ENCODE results near the gene CDH13. TPM values are rescaled to one million over a fixed set of nuclear protein-coding genes. Genes with fewer than 3 reads are reported as not detected.

Gene CDH13
- total and polyA plus RNA-seq, 2 of the 8 experiments (the other 6 are each of a cell fraction or from before 2014, with no cell fraction given) = 2.3 to 2.4 TPM

DNA sequence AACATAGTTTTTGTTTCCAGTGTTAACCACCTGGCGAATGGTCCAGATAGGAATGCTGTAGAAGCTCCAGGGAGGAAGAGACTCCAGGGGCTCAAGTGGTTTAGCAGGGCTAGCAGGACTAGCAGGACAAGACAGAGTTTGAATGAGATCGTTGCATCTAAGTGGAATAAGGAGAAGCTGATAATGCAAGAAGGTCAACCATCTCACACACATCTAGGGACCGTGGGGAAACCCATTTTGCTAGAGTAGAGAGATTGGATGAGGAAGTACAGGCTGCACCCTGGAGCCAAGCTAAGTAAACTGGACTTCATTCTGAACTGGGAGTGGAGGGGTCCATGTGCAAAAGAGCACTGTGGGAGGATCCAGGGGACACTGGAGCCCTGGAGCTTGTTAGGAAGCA is 1094.9 kb downstream of the CDH13 start:
- no peaks in the 10 kb centered on the region for H4K20me1 ChIP-seq (replicated peaks in 1 of 2; ENCODE audit: control insufficient read depth in 1 of 2, insufficient read depth in 2 of 2, low read length in 2 of 2)
- no peak overlapping the region for H3K14ac ChIP-seq (ENCODE audit: insufficient read length)
- POLR2A ChIA-PET (ENCODE audit: partially characterized antibody) = no interaction called here
- TF ChIP-seq SIX5 (IDR thresholded peaks at IDR 0.05; ENCODE audit: low read depth, low read length) (no peak), SP2 (IDR thresholded peaks at IDR 0.05; ENCODE audit: low read length) (no peak), KDM4A (IDR thresholded peaks at IDR 0.05; ENCODE audit: low read depth, low read length, severe bottlenecking) (no peak), SP1 (IDR thresholded peaks at IDR 0.05; ENCODE audit: low read depth, low read length) (no peak), RAD21 (IDR thresholded peaks at IDR 0.05 in 1 of 2, conservative IDR thresholded peaks at IDR 0.05 in 1 of 2; ENCODE audit: low read depth in 2 of 2, low read length in 2 of 2) (no peak)

More for the DNA sequence above, 1094.9 kb downstream of the CDH13 start:
- H3K9ac ChIP-seq (replicated peaks in 1 of 4; ENCODE audit: extremely low read depth in 1 of 4, low read depth in 3 of 4, low read length in 3 of 4) = no peak overlapping the region
- no peak overlapping the region for H3K18ac ChIP-seq (ENCODE audit: extremely low read depth, low read length)
- H3K79me1 ChIP-seq (ENCODE audit: low read depth, low read length) = no peaks in the 10 kb centered on the region
- no peak overlapping the region for H2BK15ac ChIP-seq (ENCODE audit: low read length)
- CTCF ChIA-PET (ENCODE audit: partially characterized antibody) = interaction anchor here (0.8 kb wide), 1 partner anchor 21 kb away, joined by 3 read pairs; no protein-coding TSS in a partner anchor
- WGBS, 2 experiments (ENCODE audit: extremely low coverage in 1 of 2, insufficient coverage in 1 of 2, insufficient read length in 1 of 2, insufficient replicate concordance in 2 of 2, low coverage in 1 of 2, low lambda C conversion rate in 2 of 2, missing lambda C conversion rate in 1 of 2) = 100% methylated on average over 3 of the region's 3 CpGs; no CpG with 5 or more reads in 1 of the 2 experiments
- H3K4ac ChIP-seq (replicated peaks; ENCODE audit: insufficient read length, low read depth, low read length) = no peak overlapping the region
- no peak overlapping the region for H4K5ac ChIP-seq (ENCODE audit: insufficient read length, low read depth, low read length)
- H4K91ac ChIP-seq (replicated peaks; ENCODE audit: insufficient read length, low read length) = no peak overlapping the region
- H3K27me3 ChIP-seq (replicated peaks in 1 of 4; ENCODE audit: control insufficient read depth in 3 of 4, extremely low read depth in 1 of 4, insufficient read depth in 3 of 4, low read length in 3 of 4) = no peaks in the 10 kb centered on the region
- no peak overlapping the region for H2BK120ac ChIP-seq (replicated peaks; ENCODE audit: low read depth, low read length)
- H2AFZ ChIP-seq (ENCODE audit: low read length) = no peak overlapping the region
- H2AK5ac ChIP-seq (ENCODE audit: low read depth, low read length) = no peak overlapping the region
- no peak overlapping the region for H2BK12ac ChIP-seq (ENCODE audit: low read depth, low read length)
- no peaks in the 10 kb centered on the region for H3K79me2 ChIP-seq (ENCODE audit: control insufficient read depth in 1 of 2, insufficient read depth in 2 of 2, low read length in 2 of 2)
- H3K23ac ChIP-seq (ENCODE audit: insufficient read length) = no peak overlapping the region
- DNase-seq (ENCODE audit: low read depth in 1 of 2, low spot score in 2 of 2) (no peak), FAIRE-seq (no peak)
- no peak overlapping the region for H3K4me3 ChIP-seq (ENCODE audit: extremely low read depth in 1 of 4, insufficient read depth in 2 of 4, low read depth in 3 of 4, low read length in 4 of 4)
- no peaks in the 10 kb centered on the region for H3K4me1 ChIP-seq (replicated peaks in 1 of 4; ENCODE audit: control insufficient read depth in 3 of 4, insufficient read depth in 4 of 4, low read length in 3 of 4)
- H3K36me3 ChIP-seq (ENCODE audit: control insufficient read depth in 2 of 4, insufficient read depth in 4 of 4, low read length in 3 of 4) = no peaks in the 10 kb centered on the region
- H3K23me2 ChIP-seq (ENCODE audit: low read depth, low read length) = peaks cover 2% of the 10 kb centered on the region; the same call in 1 of the 2 replicates
- no peak overlapping the region for H2BK5ac ChIP-seq (ENCODE audit: low read depth, low read length)
- H4K8ac ChIP-seq (ENCODE audit: extremely low read depth, insufficient read depth, low read length) = no peak overlapping the region
- H3K56ac ChIP-seq (replicated peaks; ENCODE audit: insufficient read length, low read depth, low read length) = no peak overlapping the region
- no peak overlapping the region for H3K27ac ChIP-seq (ENCODE audit: low read depth, low read length)
- no peak overlapping the region for H2BK20ac ChIP-seq (ENCODE audit: low read length)
- H3K4me2 ChIP-seq (ENCODE audit: insufficient read depth in 1 of 2, low read depth in 2 of 2, low read length in 2 of 2) = no peak overlapping the region
- H3K9me3 ChIP-seq (ENCODE audit: insufficient read depth in 2 of 2, low read depth in 1 of 2, low read length in 1 of 2) = no peaks in the 10 kb centered on the region
